K562 (cell line): Measurements from ENCODE around the gene PLIN5. TPM values are rescaled to one million over a fixed set of nuclear protein-coding genes. Genes with fewer than 3 reads are reported as not detected.

Source experiments
- DACH1 ChIP-seq: fragments of 450-650 bp; IDR thresholded peaks from 2 replicates; pipeline ENCODE4 v1.6.1; 2018; ENCODE audit not compliant: partially characterized antibody
- HMG20B ChIP-seq: fragments of 250-450 bp; sonication (Bioruptor Pico); IDR thresholded peaks from 2 replicates; pipeline ENCODE4 v1.5.0; 2021; ENCODE audit warnings: mild to moderate bottlenecking
- NR2C1 ChIP-seq, 2 experiments: fragments of 450-650 bp; IDR thresholded peaks; 2 replicates each; pipeline ENCODE4 v1.6.1; 2017; ENCODE audit warnings: mild to moderate bottlenecking in 2 of 2, antibody characterized with exemption in 1 of 2, inconsistent platforms in 1 of 2, missing compliant biosample characterization in 1 of 2, missing genetic modification characterization in 1 of 2
- RBBP5 ChIP-seq: fragments of 200-600 bp; sonication (generic); IDR thresholded peaks from 2 replicates; pipeline ENCODE4 v1.6.1; 2012; ENCODE audit warnings: borderline replicate concordance, mild to moderate bottlenecking, low read length, control low read depth, inconsistent platforms; ENCODE audit not compliant: insufficient read depth, poor library complexity, severe bottlenecking
- polyA plus RNA-seq, 8 experiments: library from polyadenylated mRNA; depleted of rRNA in 4 of 8; stranded (reverse) in 5 of 8; unstranded in 3 of 8; fragments of >200 nt; fragmentation: Nextera tagmentation in 2 of 8; fragmentation: Illumina TruSeq in 1 of 8; extraction: Ambion mirVana in 2 of 8; extraction: Trizol in 1 of 8; gene quantifications; 2 replicates each; pipeline versions ENCODE4 v1.2.1 to v1.2.3, GENCODE V29; 2011 to 2014; ENCODE audit warnings: inconsistent platforms in 1 of 8, missing spikeins in 1 of 8
- total RNA-seq, 7 experiments: library from RNA; depleted of rRNA in 6 of 7; stranded (reverse); fragments of >200 nt in 6 of 7; fragmentation: Illumina TruSeq in 2 of 7; extraction: Trizol in 2 of 7; gene quantifications; 2 replicates each; pipeline versions ENCODE4 v1.2.1 to v1.2.3, GENCODE V29; 2011 to 2021; ENCODE audit warnings: low replicate concordance in 1 of 7
- TF ChIP-seq, protein P1 (sequence below): IDR thresholded peaks from 2 replicates; pipeline ENCODE4 v1.6.1; 2012; ENCODE audit warnings: low read depth, low read length, improper control_type of control experiment, borderline replicate concordance
- TF ChIP-seq, protein P2 (sequence below): fragments of 250-450 bp; sonication (Bioruptor Pico); IDR thresholded peaks from 2 replicates; pipeline ENCODE4 v1.5.1; 2021; ENCODE audit warnings: mild to moderate bottlenecking
- TF ChIP-seq, protein P3 (sequence below): sonication (generic); formaldehyde crosslinking; IDR thresholded peaks from 2 replicates; pipeline ENCODE4 v1.5.0; 2020; ENCODE audit warnings: missing genetic modification reagents
- TF ChIP-seq, protein P4 (sequence below): fragments of 450-650 bp; IDR thresholded peaks from 2 replicates; pipeline ENCODE4 v1.6.1; 2017; ENCODE audit warnings: antibody characterized with exemption, mild to moderate bottlenecking
- TF ChIP-seq, protein P5 (sequence below), 3 experiments: fragments of 200-800 bp in 1 of 3; fragments of 250-450 bp in 1 of 3; fragments of 450-650 bp in 1 of 3; sonication (Bioruptor Pico) in 1 of 3; sonication (Bioruptor generic) in 1 of 3; formaldehyde crosslinking in 1 of 3; IDR thresholded peaks; 2 replicates each; pipeline versions ENCODE4 v1.6.1 to v1.8.0; 2016 to 2022; ENCODE audit warnings: mild to moderate bottlenecking in 2 of 3, missing genetic modification characterization in 2 of 3, missing compliant biosample characterization in 1 of 3, moderate library complexity in 1 of 3
- TF ChIP-seq, protein P6 (sequence below): conservative IDR thresholded peaks from 2 replicates; pipeline ENCODE4 v1.6.1; 2011; ENCODE audit warnings: low read depth, mild to moderate bottlenecking, low read length; ENCODE audit not compliant: control insufficient read depth

Gene PLIN5
- total and polyA plus RNA-seq, 9 of the 15 experiments (the other 6 are each of a cell fraction or from before 2014, with no cell fraction given), result 0.04 to 1.3 (median 0.50) TPM

DNA sequence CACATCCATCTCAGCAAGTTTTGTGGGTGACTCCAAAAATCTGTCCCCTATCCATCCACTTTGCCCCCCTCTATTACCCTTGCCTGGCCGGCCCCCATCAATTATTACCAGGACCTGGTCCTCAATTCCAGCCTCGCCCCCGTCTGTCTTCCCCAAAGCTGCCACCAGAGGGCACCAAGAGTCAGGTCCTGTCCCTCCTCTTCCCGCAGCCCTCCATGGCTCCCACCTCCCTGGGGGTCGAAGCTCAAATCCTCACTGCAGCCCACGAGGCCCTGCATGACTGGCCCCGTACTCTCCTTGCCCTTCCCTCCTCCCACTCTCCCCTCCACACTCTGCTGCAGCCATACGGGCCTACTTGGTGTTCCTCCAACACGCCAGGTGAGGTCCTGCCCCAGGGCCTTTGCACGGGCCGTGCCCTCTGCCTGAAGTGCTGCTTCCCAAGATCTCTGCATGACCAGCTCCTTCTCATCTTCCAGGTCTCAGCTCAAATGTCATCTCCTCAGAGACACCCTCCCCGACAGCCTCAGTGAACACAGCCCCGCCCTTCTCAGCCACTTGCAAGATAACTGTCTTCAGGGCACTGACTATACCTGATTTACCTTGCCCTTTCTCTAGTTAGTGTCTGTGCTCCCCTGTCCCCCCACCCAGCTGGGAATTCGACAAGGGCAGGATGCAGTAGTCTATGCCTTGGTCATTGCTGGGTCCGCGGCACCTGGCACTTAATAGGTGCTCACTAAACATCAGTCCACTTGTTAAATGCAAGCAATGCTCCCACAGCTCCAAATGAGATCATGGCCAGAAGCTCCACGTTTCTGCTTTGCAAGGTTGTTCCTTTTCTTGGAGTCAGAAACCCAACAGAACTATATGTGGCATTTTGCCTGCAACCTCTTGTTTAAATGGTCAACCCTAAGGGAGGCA is 41.3 kb upstream of the PLIN5 start (continued):
- TF ChIP-seq, protein P1, sequence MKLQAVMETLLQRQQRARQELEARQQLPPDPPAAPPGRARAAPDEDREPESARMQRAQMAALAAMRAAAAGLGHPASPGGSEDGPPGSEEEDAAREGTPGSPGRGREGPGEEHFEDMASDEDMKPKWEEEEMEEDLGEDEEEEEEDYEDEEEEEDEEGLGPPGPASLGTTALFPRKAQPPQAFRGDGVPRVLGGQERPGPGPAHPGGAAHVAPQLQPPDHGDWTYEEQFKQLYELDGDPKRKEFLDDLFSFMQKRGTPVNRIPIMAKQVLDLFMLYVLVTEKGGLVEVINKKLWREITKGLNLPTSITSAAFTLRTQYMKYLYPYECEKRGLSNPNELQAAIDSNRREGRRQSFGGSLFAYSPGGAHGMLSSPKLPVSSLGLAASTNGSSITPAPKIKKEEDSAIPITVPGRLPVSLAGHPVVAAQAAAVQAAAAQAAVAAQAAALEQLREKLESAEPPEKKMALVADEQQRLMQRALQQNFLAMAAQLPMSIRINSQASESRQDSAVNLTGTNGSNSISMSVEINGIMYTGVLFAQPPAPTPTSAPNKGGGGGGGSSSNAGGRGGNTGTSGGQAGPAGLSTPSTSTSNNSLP, result no peak
- TF ChIP-seq, protein P2, sequence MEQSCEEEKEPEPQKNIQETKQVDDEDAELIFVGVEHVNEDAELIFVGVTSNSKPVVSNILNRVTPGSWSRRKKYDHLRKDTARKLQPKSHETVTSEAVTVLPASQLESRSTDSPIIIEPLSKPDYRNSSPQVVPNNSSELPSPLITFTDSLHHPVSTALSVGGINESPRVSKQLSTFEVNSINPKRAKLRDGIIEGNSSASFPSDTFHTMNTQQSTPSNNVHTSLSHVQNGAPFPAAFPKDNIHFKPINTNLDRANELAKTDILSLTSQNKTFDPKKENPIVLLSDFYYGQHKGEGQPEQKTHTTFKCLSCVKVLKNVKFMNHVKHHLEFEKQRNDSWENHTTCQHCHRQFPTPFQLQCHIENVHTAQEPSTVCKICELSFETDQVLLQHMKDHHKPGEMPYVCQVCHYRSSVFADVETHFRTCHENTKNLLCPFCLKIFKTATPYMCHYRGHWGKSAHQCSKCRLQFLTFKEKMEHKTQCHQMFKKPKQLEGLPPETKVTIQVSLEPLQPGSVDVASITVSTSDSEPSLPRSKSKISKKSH, result no peak
- TF ChIP-seq, protein P3, sequence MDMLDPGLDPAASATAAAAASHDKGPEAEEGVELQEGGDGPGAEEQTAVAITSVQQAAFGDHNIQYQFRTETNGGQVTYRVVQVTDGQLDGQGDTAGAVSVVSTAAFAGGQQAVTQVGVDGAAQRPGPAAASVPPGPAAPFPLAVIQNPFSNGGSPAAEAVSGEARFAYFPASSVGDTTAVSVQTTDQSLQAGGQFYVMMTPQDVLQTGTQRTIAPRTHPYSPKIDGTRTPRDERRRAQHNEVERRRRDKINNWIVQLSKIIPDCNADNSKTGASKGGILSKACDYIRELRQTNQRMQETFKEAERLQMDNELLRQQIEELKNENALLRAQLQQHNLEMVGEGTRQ (CRISPR knock-in tag), result no peak
- TF ChIP-seq DACH1 (no peak), RBBP5 (no peak), HMG20B (CRISPR knock-in tag) (no peak), NR2C1 (IDR thresholded peaks at IDR 0.05) (no peak), NR2C1 (tag; IDR thresholded peaks at IDR 0.05) (no peak)
- TF ChIP-seq, protein P4, sequence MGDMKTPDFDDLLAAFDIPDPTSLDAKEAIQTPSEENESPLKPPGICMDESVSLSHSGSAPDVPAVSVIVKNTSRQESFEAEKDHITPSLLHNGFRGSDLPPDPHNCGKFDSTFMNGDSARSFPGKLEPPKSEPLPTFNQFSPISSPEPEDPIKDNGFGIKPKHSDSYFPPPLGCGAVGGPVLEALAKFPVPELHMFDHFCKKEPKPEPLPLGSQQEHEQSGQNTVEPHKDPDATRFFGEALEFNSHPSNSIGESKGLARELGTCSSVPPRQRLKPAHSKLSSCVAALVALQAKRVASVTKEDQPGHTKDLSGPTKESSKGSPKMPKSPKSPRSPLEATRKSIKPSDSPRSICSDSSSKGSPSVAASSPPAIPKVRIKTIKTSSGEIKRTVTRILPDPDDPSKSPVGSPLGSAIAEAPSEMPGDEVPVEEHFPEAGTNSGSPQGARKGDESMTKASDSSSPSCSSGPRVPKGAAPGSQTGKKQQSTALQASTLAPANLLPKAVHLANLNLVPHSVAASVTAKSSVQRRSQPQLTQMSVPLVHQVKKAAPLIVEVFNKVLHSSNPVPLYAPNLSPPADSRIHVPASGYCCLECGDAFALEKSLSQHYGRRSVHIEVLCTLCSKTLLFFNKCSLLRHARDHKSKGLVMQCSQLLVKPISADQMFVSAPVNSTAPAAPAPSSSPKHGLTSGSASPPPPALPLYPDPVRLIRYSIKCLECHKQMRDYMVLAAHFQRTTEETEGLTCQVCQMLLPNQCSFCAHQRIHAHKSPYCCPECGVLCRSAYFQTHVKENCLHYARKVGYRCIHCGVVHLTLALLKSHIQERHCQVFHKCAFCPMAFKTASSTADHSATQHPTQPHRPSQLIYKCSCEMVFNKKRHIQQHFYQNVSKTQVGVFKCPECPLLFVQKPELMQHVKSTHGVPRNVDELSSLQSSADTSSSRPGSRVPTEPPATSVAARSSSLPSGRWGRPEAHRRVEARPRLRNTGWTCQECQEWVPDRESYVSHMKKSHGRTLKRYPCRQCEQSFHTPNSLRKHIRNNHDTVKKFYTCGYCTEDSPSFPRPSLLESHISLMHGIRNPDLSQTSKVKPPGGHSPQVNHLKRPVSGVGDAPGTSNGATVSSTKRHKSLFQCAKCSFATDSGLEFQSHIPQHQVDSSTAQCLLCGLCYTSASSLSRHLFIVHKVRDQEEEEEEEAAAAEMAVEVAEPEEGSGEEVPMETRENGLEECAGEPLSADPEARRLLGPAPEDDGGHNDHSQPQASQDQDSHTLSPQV, result no peak
- TF ChIP-seq, protein P5, sequence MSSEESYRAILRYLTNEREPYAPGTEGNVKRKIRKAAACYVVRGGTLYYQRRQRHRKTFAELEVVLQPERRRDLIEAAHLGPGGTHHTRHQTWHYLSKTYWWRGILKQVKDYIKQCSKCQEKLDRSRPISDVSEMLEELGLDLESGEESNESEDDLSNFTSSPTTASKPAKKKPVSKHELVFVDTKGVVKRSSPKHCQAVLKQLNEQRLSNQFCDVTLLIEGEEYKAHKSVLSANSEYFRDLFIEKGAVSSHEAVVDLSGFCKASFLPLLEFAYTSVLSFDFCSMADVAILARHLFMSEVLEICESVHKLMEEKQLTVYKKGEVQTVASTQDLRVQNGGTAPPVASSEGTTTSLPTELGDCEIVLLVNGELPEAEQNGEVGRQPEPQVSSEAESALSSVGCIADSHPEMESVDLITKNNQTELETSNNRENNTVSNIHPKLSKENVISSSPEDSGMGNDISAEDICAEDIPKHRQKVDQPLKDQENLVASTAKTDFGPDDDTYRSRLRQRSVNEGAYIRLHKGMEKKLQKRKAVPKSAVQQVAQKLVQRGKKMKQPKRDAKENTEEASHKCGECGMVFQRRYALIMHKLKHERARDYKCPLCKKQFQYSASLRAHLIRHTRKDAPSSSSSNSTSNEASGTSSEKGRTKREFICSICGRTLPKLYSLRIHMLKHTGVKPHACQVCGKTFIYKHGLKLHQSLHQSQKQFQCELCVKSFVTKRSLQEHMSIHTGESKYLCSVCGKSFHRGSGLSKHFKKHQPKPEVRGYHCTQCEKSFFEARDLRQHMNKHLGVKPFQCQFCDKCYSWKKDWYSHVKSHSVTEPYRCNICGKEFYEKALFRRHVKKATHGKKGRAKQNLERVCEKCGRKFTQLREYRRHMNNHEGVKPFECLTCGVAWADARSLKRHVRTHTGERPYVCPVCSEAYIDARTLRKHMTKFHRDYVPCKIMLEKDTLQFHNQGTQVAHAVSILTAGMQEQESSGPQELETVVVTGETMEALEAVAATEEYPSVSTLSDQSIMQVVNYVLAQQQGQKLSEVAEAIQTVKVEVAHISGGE (CRISPR knock-in tag; IDR thresholded peaks at IDR 0.05), result no peak
- TF ChIP-seq, protein P6, sequence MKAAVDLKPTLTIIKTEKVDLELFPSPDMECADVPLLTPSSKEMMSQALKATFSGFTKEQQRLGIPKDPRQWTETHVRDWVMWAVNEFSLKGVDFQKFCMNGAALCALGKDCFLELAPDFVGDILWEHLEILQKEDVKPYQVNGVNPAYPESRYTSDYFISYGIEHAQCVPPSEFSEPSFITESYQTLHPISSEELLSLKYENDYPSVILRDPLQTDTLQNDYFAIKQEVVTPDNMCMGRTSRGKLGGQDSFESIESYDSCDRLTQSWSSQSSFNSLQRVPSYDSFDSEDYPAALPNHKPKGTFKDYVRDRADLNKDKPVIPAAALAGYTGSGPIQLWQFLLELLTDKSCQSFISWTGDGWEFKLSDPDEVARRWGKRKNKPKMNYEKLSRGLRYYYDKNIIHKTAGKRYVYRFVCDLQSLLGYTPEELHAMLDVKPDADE, result no peak
